HCT116 (cell line): ENCODE results near the gene CCSAP.

Experiments
- ELF1 ChIP-seq: IDR thresholded peaks from 2 replicates; pipeline ENCODE4 v1.6.1; 2012; ENCODE audit warnings: low read depth, borderline replicate concordance
- EZH2phosphoT487 ChIP-seq: fragments of 200-600 bp; IDR thresholded peaks from 2 replicates; pipeline ENCODE4 v1.6.1; 2018; ENCODE audit warnings: antibody characterized with exemption, borderline replicate concordance
- POLR2A ChIP-seq: IDR thresholded peaks from 2 replicates; pipeline ENCODE4 v1.7.0; 2011; ENCODE audit warnings: borderline replicate concordance; ENCODE audit not compliant: insufficient read depth, insufficient read length; ENCODE audit errors: extremely low read depth
- POLR2AphosphoS5 ChIP-seq: IDR thresholded peaks from 2 replicates; pipeline ENCODE4 v1.6.1; 2011; ENCODE audit warnings: mild to moderate bottlenecking, low read depth, low read length, moderate library complexity
- RAD21 ChIP-seq: IDR thresholded peaks from 2 replicates; pipeline ENCODE4 v1.6.1; 2012; ENCODE audit warnings: low read depth, mild to moderate bottlenecking
- REST ChIP-seq: IDR thresholded peaks from 2 replicates; pipeline ENCODE4 v1.6.1; 2012; ENCODE audit warnings: low read depth
- SRF ChIP-seq: IDR thresholded peaks from 2 replicates; pipeline ENCODE4 v1.6.1; 2012; ENCODE audit warnings: low read depth
- YY1 ChIP-seq: IDR thresholded peaks from 2 replicates; pipeline ENCODE4 v1.6.1; 2011; ENCODE audit warnings: low read length, low read depth, moderate library complexity, mild to moderate bottlenecking; ENCODE audit not compliant: insufficient replicate concordance; ENCODE audit errors: extremely low read depth
- ZFX ChIP-seq: fragments of 450-650 bp; IDR thresholded peaks from 2 replicates; pipeline ENCODE4 v1.6.1; 2017
- TF ChIP-seq, protein P1 (sequence below), 3 experiments: fragments of 200-600 bp in 1 of 3; sonication (generic) in 1 of 3; IDR thresholded peaks in 2 of 3; conservative IDR thresholded peaks in 1 of 3; 2 replicates each; pipeline ENCODE4 v1.5.1; 2012 to 2017; ENCODE audit warnings: low read depth in 2 of 3, low read length in 2 of 3, antibody characterized with exemption in 1 of 3, borderline replicate concordance in 1 of 3, control low read depth in 1 of 3, mild to moderate bottlenecking in 1 of 3, mixed read lengths in 1 of 3, mixed run types in 1 of 3, moderate library complexity in 1 of 3; ENCODE audit not compliant: insufficient read depth in 1 of 3
- TF ChIP-seq, protein P2 (sequence below): IDR thresholded peaks from 2 replicates; pipeline ENCODE4 v1.6.1; 2012
- TF ChIP-seq, protein P3 (sequence below): IDR thresholded peaks from 2 replicates; pipeline ENCODE4 v1.6.1; 2012

DNA sequence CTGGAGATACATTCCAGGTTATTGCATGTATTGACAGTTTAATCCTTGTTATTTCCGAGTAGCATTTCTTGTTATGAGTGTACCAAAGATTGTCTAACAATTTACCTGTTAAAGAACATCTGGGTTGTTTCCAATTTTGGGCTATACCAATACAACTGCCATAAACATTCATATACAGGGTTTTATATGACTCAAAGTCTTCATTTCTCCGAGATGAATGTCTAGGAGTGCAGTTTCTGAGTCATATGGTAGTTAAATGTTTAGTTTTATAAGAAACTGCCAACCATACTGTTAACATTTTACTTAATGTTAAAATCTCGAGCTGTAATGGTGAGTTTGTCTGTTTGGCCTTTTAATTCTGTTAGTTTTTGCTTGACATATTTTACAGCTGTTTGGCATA, 61.9 kb downstream of the CCSAP start:
- TF ChIP-seq, protein P1, sequence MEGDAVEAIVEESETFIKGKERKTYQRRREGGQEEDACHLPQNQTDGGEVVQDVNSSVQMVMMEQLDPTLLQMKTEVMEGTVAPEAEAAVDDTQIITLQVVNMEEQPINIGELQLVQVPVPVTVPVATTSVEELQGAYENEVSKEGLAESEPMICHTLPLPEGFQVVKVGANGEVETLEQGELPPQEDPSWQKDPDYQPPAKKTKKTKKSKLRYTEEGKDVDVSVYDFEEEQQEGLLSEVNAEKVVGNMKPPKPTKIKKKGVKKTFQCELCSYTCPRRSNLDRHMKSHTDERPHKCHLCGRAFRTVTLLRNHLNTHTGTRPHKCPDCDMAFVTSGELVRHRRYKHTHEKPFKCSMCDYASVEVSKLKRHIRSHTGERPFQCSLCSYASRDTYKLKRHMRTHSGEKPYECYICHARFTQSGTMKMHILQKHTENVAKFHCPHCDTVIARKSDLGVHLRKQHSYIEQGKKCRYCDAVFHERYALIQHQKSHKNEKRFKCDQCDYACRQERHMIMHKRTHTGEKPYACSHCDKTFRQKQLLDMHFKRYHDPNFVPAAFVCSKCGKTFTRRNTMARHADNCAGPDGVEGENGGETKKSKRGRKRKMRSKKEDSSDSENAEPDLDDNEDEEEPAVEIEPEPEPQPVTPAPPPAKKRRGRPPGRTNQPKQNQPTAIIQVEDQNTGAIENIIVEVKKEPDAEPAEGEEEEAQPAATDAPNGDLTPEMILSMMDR (IDR thresholded peaks at IDR 0.05 in 2 of 3, conservative IDR thresholded peaks at IDR 0.05 in 1 of 3; ENCODE audit: borderline replicate concordance in 1 of 3, insufficient read depth in 1 of 3, low read depth in 2 of 3, low read length in 2 of 3), result no peak
- no peak for TF ChIP-seq POLR2AphosphoS5
- no peak for TF ChIP-seq REST
- TF ChIP-seq, protein P2, sequence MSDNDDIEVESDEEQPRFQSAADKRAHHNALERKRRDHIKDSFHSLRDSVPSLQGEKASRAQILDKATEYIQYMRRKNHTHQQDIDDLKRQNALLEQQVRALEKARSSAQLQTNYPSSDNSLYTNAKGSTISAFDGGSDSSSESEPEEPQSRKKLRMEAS, result no peak
- no peak for TF ChIP-seq SRF
- TF ChIP-seq POLR2A, result no peak
- TF ChIP-seq ZFX, result no peak
- no peak for TF ChIP-seq RAD21
- no peak for TF ChIP-seq YY1
- TF ChIP-seq, protein P3, sequence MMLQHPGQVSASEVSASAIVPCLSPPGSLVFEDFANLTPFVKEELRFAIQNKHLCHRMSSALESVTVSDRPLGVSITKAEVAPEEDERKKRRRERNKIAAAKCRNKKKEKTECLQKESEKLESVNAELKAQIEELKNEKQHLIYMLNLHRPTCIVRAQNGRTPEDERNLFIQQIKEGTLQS, result no peak
- no peak for TF ChIP-seq EZH2phosphoT487
- no peak for TF ChIP-seq ELF1
